Measurements from ENCODE around the gene TULP4.

DNA sequence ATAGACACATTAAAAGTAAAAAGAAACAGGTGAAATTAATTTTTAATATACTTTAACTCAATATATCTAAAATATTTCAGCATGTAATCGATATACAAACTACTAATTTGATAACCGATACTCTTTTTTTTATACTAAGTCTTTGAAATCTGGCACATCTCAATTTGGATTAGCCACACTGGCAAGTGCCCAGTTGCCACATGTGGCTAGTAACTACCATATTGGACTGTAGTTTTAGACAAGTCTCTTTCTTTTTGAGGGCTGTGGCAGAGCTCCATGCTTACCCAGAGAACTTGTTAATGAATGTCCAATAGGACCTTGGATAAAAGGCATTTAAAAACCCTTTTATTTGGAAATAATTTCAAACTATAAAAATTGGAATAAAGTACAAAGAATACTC lies 17.8 kb downstream of the TULP4 start:
- TF ChIP-seq POLR2AphosphoS5 (IDR thresholded peaks at IDR 0.05) = no peak
- TF ChIP-seq, protein P1, sequence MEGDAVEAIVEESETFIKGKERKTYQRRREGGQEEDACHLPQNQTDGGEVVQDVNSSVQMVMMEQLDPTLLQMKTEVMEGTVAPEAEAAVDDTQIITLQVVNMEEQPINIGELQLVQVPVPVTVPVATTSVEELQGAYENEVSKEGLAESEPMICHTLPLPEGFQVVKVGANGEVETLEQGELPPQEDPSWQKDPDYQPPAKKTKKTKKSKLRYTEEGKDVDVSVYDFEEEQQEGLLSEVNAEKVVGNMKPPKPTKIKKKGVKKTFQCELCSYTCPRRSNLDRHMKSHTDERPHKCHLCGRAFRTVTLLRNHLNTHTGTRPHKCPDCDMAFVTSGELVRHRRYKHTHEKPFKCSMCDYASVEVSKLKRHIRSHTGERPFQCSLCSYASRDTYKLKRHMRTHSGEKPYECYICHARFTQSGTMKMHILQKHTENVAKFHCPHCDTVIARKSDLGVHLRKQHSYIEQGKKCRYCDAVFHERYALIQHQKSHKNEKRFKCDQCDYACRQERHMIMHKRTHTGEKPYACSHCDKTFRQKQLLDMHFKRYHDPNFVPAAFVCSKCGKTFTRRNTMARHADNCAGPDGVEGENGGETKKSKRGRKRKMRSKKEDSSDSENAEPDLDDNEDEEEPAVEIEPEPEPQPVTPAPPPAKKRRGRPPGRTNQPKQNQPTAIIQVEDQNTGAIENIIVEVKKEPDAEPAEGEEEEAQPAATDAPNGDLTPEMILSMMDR (IDR thresholded peaks at IDR 0.05) = no peak
